ENCODE data around the gene RDX. TPM values are rescaled to one million over a fixed set of nuclear protein-coding genes. Genes with fewer than 3 reads are reported as not detected.
A peak's percentile ranks its signal among the peaks of the same experiment; 100 is the strongest.
"Not testable (repeated sequence)": the region's sequence is repeated elsewhere in the genome, so short reads cannot be mapped to it uniquely, and the experiment has no call there.

RDX gene
- polyA plus RNA-seq, 1 experiment = 23.4 TPM

DNA sequence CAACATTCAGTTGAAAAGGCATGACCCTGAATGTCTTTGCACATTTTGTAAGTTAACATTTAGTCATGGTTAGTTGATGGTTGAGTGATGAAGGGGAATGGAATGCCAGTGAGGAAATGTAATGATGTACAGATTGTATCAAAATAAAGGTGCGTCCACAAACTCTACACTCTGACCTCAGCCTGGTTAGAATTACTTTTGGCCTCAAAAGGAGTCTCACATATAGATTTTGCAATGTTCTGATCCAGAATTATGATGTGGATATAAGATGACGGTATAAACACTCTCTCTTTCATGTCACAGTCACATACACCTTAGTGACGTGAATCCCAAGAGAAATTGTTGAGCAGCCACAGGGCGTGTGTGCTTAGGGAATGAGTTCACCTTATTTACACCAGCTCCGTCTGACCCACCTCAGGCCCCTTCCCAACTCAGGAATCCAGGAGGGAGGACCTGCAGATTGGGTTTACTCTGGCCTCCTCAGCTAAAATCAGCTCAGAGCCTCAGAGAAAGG, 100.1 kb downstream of the RDX start:
- no peak overlapping the region for H3K4me3 ChIP-seq (ENCODE audit: low read depth, low read length)
- no peak for TF ChIP-seq CTCF (IDR thresholded peaks at IDR 0.05; ENCODE audit: insufficient read depth, low read depth, low read length)
- CTCF ChIA-PET = interaction anchor here (0.7 to 1.0 kb wide), 3 partner anchors 11 to 578 kb away, joined by 3 read pairs; no protein-coding TSS in a partner anchor
- H3K36me3 ChIP-seq (ENCODE audit: control insufficient read depth, insufficient read depth, low read length) = no peaks in the 10 kb centered on the region
- peaks cover 2% of the 10 kb centered on the region; the same call in 1 of the 2 replicates for H3K27me3 ChIP-seq (ENCODE audit: control insufficient read depth, insufficient read depth, low read length)
- peak; percentile 35 for DNase-seq (ENCODE audit: low read depth)
- POLR2A ChIA-PET = no interaction called here

- H3K4me3 ChIP-seq (ENCODE audit: low read depth, low read length); DNase-seq (ENCODE audit: low read depth); H3K27me3 ChIP-seq (ENCODE audit: control insufficient read depth, insufficient read depth, low read length); POLR2A ChIA-PET; H3K36me3 ChIP-seq (ENCODE audit: control insufficient read depth, insufficient read depth, low read length): not testable (repeated sequence)
- CTCF ChIA-PET = interaction anchor here (0.6 kb wide), 1 partner anchor 240 kb away, joined by 3 read pairs; no protein-coding TSS in a partner anchor
These were observed 102.1 kb downstream of the RDX start for GRCh38 chr11:110194211-110194766.

DNA sequence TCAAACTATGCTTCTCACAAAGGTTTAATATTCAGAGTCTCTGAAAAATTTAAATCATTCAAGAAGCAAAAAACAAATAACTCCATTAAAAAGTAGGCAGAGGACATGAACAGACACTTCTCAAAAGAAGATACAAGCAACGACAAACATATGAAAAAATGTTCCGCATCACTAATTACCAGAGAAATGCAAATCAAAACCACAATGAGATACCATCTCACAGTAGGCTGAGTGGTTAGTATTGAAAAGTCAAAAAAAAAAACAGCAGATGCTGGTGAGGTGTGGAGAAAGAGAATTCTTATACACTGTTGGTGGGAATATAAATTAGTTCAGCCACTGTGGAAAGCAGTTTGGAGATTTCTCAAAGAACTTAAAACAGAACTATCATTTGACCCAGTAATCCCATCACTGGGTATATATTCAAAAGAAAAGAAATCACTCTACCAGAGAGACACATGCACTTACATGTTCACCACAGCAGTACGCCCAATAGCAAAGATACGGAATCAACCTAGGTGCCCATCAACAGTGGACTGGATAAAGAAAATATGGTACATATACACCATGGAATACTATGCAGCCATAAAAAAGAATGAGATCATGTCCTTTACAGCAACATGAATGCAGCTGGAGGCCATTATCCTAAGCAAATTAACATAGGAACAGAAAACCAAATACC, 103.7 kb downstream of the RDX start:
- POLR2A ChIA-PET; H3K4me3 ChIP-seq (ENCODE audit: low read depth, low read length); H3K36me3 ChIP-seq (ENCODE audit: control insufficient read depth, insufficient read depth, low read length); DNase-seq (ENCODE audit: low read depth); H3K27me3 ChIP-seq (ENCODE audit: control insufficient read depth, insufficient read depth, low read length): not testable (repeated sequence)
- CTCF ChIA-PET = interaction anchor here (0.6 kb wide), 1 partner anchor 82 kb away, joined by 5 read pairs; no protein-coding TSS in a partner anchor

DNA sequence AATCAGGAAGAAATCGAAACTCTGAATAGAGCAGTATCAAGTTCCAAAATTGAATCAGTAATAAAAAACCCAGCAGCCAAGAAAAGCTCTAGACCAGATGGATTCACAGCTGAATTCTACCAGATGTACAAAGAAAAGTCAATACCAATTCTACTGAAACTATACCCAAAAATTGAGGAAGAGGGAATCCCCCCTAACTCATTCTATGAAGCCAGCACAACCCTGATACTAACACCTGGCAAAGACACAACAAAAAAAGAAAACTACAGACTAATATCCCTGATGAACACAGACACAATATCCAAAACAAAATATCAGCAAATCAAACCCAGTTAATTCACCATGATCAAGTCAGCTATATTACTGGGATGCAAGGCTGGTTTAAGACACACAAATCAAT, 105.5 kb downstream of the RDX start:
- ChIA-PET POLR2A (no interaction called here), CTCF (no interaction called here)
- Histone ChIP-seq H3K27me3 (ENCODE audit: control insufficient read depth, insufficient read depth, low read length) (peaks cover 6% of the 10 kb centered on the region), H3K4me3 (ENCODE audit: low read depth, low read length) (no peak overlapping the region), H3K36me3 (ENCODE audit: control insufficient read depth, insufficient read depth, low read length) (no peaks in the 10 kb centered on the region)
- no peak for DNase-seq (ENCODE audit: low read depth)
- TF ChIP-seq CTCF (IDR thresholded peaks at IDR 0.05; ENCODE audit: insufficient read depth, low read depth, low read length) = no peak

DNA sequence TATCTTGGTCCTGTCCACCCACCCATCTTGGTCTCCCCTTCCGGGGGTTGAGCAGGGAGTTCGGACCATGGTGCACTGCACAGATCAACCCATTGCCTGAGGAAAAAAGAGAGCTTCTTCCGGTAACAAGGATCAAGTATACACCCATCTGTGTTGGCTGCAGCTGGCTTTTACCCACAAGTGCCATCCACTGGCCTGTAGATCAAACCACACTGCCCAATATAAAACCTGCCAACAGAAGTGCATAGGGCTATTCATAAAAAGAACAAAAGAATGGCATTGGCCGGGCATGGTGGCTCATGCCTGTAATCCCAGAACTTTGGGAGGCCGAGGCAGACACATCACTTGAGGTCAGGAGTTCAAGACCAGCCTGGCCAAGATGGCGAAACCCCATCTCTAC, 108.7 kb downstream of the RDX start:
- Histone ChIP-seq H3K36me3 (ENCODE audit: control insufficient read depth, insufficient read depth, low read length) (no peaks in the 10 kb centered on the region), H3K27me3 (ENCODE audit: control insufficient read depth, insufficient read depth, low read length) (peaks cover 7% of the 10 kb centered on the region), H3K4me3 (ENCODE audit: low read depth, low read length) (no peak overlapping the region)
- ChIA-PET CTCF (interaction anchor here (1.6 kb wide), 1 partner anchor 10 kb away, joined by 6 read pairs; no protein-coding TSS in a partner anchor), POLR2A (no interaction called here)
- DNase-seq (ENCODE audit: low read depth) = no peak
- TF ChIP-seq CTCF (IDR thresholded peaks at IDR 0.05; ENCODE audit: insufficient read depth, low read depth, low read length) = no peak

GRCh38 chr11:110186867-110187266, 109.5 kb downstream of the RDX start:
- peaks cover 6% of the 10 kb centered on the region for H3K27me3 ChIP-seq (ENCODE audit: control insufficient read depth, insufficient read depth, low read length)
- no peak for TF ChIP-seq CTCF (IDR thresholded peaks at IDR 0.05; ENCODE audit: insufficient read depth, low read depth, low read length)
- ChIA-PET POLR2A (no interaction called here), CTCF (no interaction called here)
- H3K36me3 ChIP-seq (ENCODE audit: control insufficient read depth, insufficient read depth, low read length) = no peaks in the 10 kb centered on the region
- no peak for DNase-seq (ENCODE audit: low read depth)
- H3K4me3 ChIP-seq (ENCODE audit: low read depth, low read length) = no peak overlapping the region
